ENCODE measurements around the gene ACADM.

Gene ACADM

GRCh38 chr1:75785983-75786853 lies 61.7 kb downstream of the ACADM start, which contains the start of gene RABGGTB:
Gene RABGGTB, plus strand, starts transcription at chr1:75786256. Its CDS starts 16 bp downstream, at chr1:75786272.
- no peak for TF ChIP-seq CTCF (IDR thresholded peaks at IDR 0.05)

GRCh38 chr1:75786901-75787493 lies 62.5 kb downstream of the ACADM start:
- no peak for TF ChIP-seq CTCF (IDR thresholded peaks at IDR 0.05)

- TF ChIP-seq CTCF (IDR thresholded peaks at IDR 0.05), result no peak
Measured at GRCh38 chr1:75787524-75787923, 63.0 kb downstream of the ACADM start.

- TF ChIP-seq CTCF (IDR thresholded peaks at IDR 0.05), result no peak
Measured at GRCh38 chr1:75789988-75790387, 65.5 kb downstream of the ACADM start.

GRCh38 chr1:75791022-75791421 lies 66.5 kb downstream of the ACADM start:
- no peak for TF ChIP-seq CTCF (IDR thresholded peaks at IDR 0.05)

- no peak for TF ChIP-seq CTCF (IDR thresholded peaks at IDR 0.05)
Measured at GRCh38 chr1:75792091-75792490, 67.6 kb downstream of the ACADM start.

GRCh38 chr1:75794382-75794781 lies 69.9 kb downstream of the ACADM start:
- no peak for TF ChIP-seq CTCF (IDR thresholded peaks at IDR 0.05)

All from LNCAP (cell line).